Ovary (tissue), 3 donors: ENCODE data around the gene SCAPER.

ENCODE experiments used
- CTCF ChIP-seq, 3 donors: fragments of 450-650 bp in 2 of 3; fragments of 200-600 bp in 1 of 3; IDR thresholded peaks; one replicate each; pipeline versions ENCODE4 v1.5.1 to v1.8.0; 2016 to 2022; ENCODE audit warnings: antibody characterized with exemption in 3 of 3, mild to moderate bottlenecking in 1 of 3
- POLR2A ChIP-seq: fragments of 450-650 bp; IDR thresholded peaks from one replicate; pipeline ENCODE4 v1.6.1; 2017; ENCODE audit warnings: antibody characterized with exemption, mild to moderate bottlenecking, moderate library complexity
- donor health status: DM: no; HTN: no; CAD: no.

GRCh38 chr15:76861815-76862397, 43.2 kb downstream of the SCAPER start:
- TF ChIP-seq CTCF (IDR thresholded peaks at IDR 0.05) (no peak), POLR2A (no peak)
